ENCODE measurements around the gene DCC. TPM values are rescaled to one million over a fixed set of nuclear protein-coding genes. Genes with fewer than 3 reads are reported as not detected.

DCC gene
- total and polyA plus RNA-seq, 2 donors (not counting 1 experiment from before 2014, with no cell fraction given), result not detected

- ATAC-seq (ENCODE audit: low read depth) (no peak), DNase-seq (no peak)
- intact Hi-C loops (cut with micrococcal nuclease), result no loop called here
- no peaks in the 10 kb centered on the region for H3K9me3 Mint-ChIP-seq (ENCODE audit: insufficient read depth)
- Histone ChIP-seq H4K20me1 (ENCODE audit: control insufficient read depth, insufficient read depth, low read length, poor library complexity, severe bottlenecking) (no peaks in the 10 kb centered on the region), H3K27me3 (replicated peaks in 1 of 4; ENCODE audit: control extremely low read depth in 1 of 4, control insufficient read depth in 3 of 4, insufficient read depth in 4 of 4, low read length in 3 of 4) (no peaks in the 10 kb centered on the region), H2AFZ (ENCODE audit: insufficient read depth, low read depth, low read length, poor library complexity, severe bottlenecking) (no peak overlapping the region), H3K36me3 (replicated peaks in 1 of 2; ENCODE audit: control extremely low read depth in 1 of 2, control insufficient read depth in 1 of 2, extremely low read depth in 1 of 2, insufficient read depth in 2 of 2, low read length in 1 of 2) (no peaks in the 10 kb centered on the region), H3K27ac (ENCODE audit: low read length in 2 of 2) (no peak overlapping the region), H3K9ac (ENCODE audit: low read length) (no peak overlapping the region), H3K4me2 (replicated peaks; ENCODE audit: low read depth, low read length, poor library complexity, severe bottlenecking) (no peak overlapping the region), H3K4me3 (ENCODE audit: control extremely low read depth in 1 of 5, extremely low read depth in 1 of 5, insufficient read depth in 1 of 5, low read depth in 2 of 5, low read length in 4 of 5) (no peak overlapping the region), H3K4me1 (ENCODE audit: control insufficient read depth in 2 of 2, insufficient read depth in 2 of 2, low read length in 2 of 2) (no peaks in the 10 kb centered on the region), H3K9me3 (ENCODE audit: control extremely low read depth in 1 of 3, control insufficient read depth in 2 of 3, insufficient read depth in 1 of 3, low read length in 2 of 3) (peaks cover 0 to 10% (median 0%) of the 10 kb centered on the region in 3 donors), H3K79me2 (ENCODE audit: control insufficient read depth, insufficient read depth, low read length) (no peaks in the 10 kb centered on the region)
- no peaks in the 10 kb centered on the region for H3K27me3 Mint-ChIP-seq
- TF ChIP-seq EZH2 (IDR thresholded peaks at IDR 0.05; ENCODE audit: borderline replicate concordance, insufficient read depth, low read depth, low read length, poor library complexity, severe bottlenecking), result no peak
- no peak for TF ChIP-seq CTCF (IDR thresholded peaks at IDR 0.05)
- no peaks in the 10 kb centered on the region for H3K4me1 Mint-ChIP-seq
- no peak overlapping the region for H3K4me3 Mint-ChIP-seq
- H3K27ac Mint-ChIP-seq, result no peak overlapping the region
- ChIA-PET POLR2A (no interaction called here), CTCF (no interaction called here)
- 96% methylated on average over 23 of the region's 23 CpGs for WGBS (ENCODE audit: insufficient coverage)
Measured at GRCh38 chr18:52747869-52748268, 407.9 kb downstream of the DCC start.

GRCh38 chr18:52748343-52748742 is 408.3 kb downstream of the DCC start:
- Histone ChIP-seq H3K4me2 (replicated peaks; ENCODE audit: low read depth, low read length, poor library complexity, severe bottlenecking) (no peak overlapping the region), H4K20me1 (ENCODE audit: control insufficient read depth, insufficient read depth, low read length, poor library complexity, severe bottlenecking) (no peaks in the 10 kb centered on the region), H3K79me2 (ENCODE audit: control insufficient read depth, insufficient read depth, low read length) (no peaks in the 10 kb centered on the region), H3K27me3 (replicated peaks in 1 of 4; ENCODE audit: control extremely low read depth in 1 of 4, control insufficient read depth in 3 of 4, insufficient read depth in 4 of 4, low read length in 3 of 4) (no peaks in the 10 kb centered on the region), H3K4me3 (ENCODE audit: control extremely low read depth in 1 of 5, extremely low read depth in 1 of 5, insufficient read depth in 1 of 5, low read depth in 2 of 5, low read length in 4 of 5) (no peak overlapping the region), H3K9me3 (ENCODE audit: control extremely low read depth in 1 of 3, control insufficient read depth in 2 of 3, insufficient read depth in 1 of 3, low read length in 2 of 3) (peaks cover 0 to 10% (median 0%) of the 10 kb centered on the region in 3 donors), H3K27ac (ENCODE audit: low read length in 2 of 2) (no peak overlapping the region), H3K36me3 (replicated peaks in 1 of 2; ENCODE audit: control extremely low read depth in 1 of 2, control insufficient read depth in 1 of 2, extremely low read depth in 1 of 2, insufficient read depth in 2 of 2, low read length in 1 of 2) (no peaks in the 10 kb centered on the region), H2AFZ (ENCODE audit: insufficient read depth, low read depth, low read length, poor library complexity, severe bottlenecking) (no peak overlapping the region), H3K4me1 (ENCODE audit: control insufficient read depth in 2 of 2, insufficient read depth in 2 of 2, low read length in 2 of 2) (no peaks in the 10 kb centered on the region), H3K9ac (ENCODE audit: low read length) (no peak overlapping the region)
- intact Hi-C loops (cut with micrococcal nuclease), result no loop called here
- ATAC-seq (ENCODE audit: low read depth) (no peak), DNase-seq (no peak)
- H3K4me1 Mint-ChIP-seq, result no peaks in the 10 kb centered on the region
- no peaks in the 10 kb centered on the region for H3K9me3 Mint-ChIP-seq (ENCODE audit: insufficient read depth)
- CTCF ChIA-PET, result no interaction called here
- POLR2A ChIA-PET, result no interaction called here
- no peaks in the 10 kb centered on the region for H3K27me3 Mint-ChIP-seq
- H3K27ac Mint-ChIP-seq, result no peak overlapping the region
- WGBS (ENCODE audit: insufficient coverage), result 93% methylated on average over 8 of the region's 8 CpGs
- no peak for TF ChIP-seq EZH2 (IDR thresholded peaks at IDR 0.05; ENCODE audit: borderline replicate concordance, insufficient read depth, low read depth, low read length, poor library complexity, severe bottlenecking)
- TF ChIP-seq CTCF (IDR thresholded peaks at IDR 0.05), result no peak
- H3K4me3 Mint-ChIP-seq, result no peak overlapping the region

Data from B cell (primary cell).